Measurements from ENCODE around the gene CGB5.

CGB5 gene

GRCh38 chr19:49091391-49092038, 47.9 kb downstream of the CGB5 start:
- no peak overlapping the region for H3K9ac ChIP-seq (ENCODE audit: low read length in 2 of 2)
- H3K9me3 ChIP-seq (ENCODE audit: control insufficient read depth in 2 of 2, low read length in 2 of 2), result no peaks in the 10 kb centered on the region
- H3K27me3 ChIP-seq (ENCODE audit: control insufficient read depth in 1 of 2, insufficient read depth in 2 of 2, low read length in 2 of 2), result no peaks in the 10 kb centered on the region
- H3K27ac ChIP-seq (ENCODE audit: low read length), result no peak overlapping the region
- H3K36me3 ChIP-seq (ENCODE audit: control insufficient read depth in 2 of 2, insufficient read depth in 2 of 2, low read length in 2 of 2), result peaks cover 23 to 35% of the 10 kb centered on the region in 2 donors
- H3K4me3 ChIP-seq (ENCODE audit: low read length in 2 of 2), result no peak overlapping the region
- H3K4me1 ChIP-seq (ENCODE audit: control insufficient read depth, insufficient read depth, low read length), result peaks cover 17% of the 10 kb centered on the region

DNA sequence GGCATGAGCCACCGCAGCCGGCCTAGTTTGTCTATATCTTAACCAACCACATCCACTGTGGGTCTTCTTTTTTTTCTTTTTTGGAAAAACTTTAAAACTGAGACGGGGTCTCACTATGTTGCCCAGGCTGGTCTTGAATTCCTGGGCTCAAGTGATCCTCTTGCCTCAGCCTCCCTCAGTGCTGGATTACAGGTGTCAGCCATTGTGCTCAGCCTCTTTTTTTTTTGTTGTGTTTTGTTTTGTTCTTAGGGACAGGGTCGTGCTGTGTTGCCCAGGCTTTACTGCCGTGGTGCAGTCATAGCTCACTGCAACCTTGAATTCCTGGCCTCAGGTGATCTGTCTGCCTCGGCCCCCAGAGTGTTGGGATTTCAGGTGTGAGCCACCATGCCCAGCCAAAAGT, 49.0 kb downstream of the CGB5 start:
- Histone ChIP-seq H3K9ac (ENCODE audit: low read length in 2 of 2) (no peak overlapping the region), H3K27ac (ENCODE audit: low read length) (no peak overlapping the region), H3K4me1 (ENCODE audit: control insufficient read depth, insufficient read depth, low read length) (peaks cover 9% of the 10 kb centered on the region), H3K9me3 (ENCODE audit: control insufficient read depth in 2 of 2, low read length in 2 of 2) (no peaks in the 10 kb centered on the region), H3K27me3 (ENCODE audit: control insufficient read depth in 1 of 2, insufficient read depth in 2 of 2, low read length in 2 of 2) (no peaks in the 10 kb centered on the region), H3K36me3 (ENCODE audit: control insufficient read depth in 2 of 2, insufficient read depth in 2 of 2, low read length in 2 of 2) (peaks cover 23 to 36% of the 10 kb centered on the region in 2 donors), H3K4me3 (ENCODE audit: low read length in 2 of 2) (no peak overlapping the region)

Data from stomach smooth muscle (tissue), 2 donors.